GM13976 (cell line): ENCODE measurements around the gene MPC2.

Experiments
- DNase-seq: peaks from one replicate; pipeline ENCODE4 v3.0.0; 2012; ENCODE audit warnings: low spot score
- CTCF ChIP-seq: IDR thresholded peaks from 2 replicates; pipeline ENCODE4 v1.5.1; 2012; ENCODE audit warnings: borderline replicate concordance, mild to moderate bottlenecking; ENCODE audit not compliant: insufficient read depth; ENCODE audit errors: extremely low read depth, missing control alignments, control extremely low read depth
- in situ Hi-C: fragments of 300-500 bp; cut with MboI; formaldehyde crosslinking; loops from one replicate; pipeline ENCODE4 v1.12.0; 2022; ENCODE audit warnings: low sequenced_read_pairs, mixed read lengths, inconsistent platforms; ENCODE audit not compliant: unreplicated experiment

MPC2 gene

GRCh38 chr1:167927046-167927754 lies 9.7 kb downstream of the MPC2 start:
- in situ Hi-C loops, result no loop called here
- no peak for TF ChIP-seq CTCF
- peak; percentile 34 for DNase-seq

- no peak for TF ChIP-seq CTCF
- in situ Hi-C loops, result no loop called here
- no peak for DNase-seq
These were observed 10.3 kb downstream of the MPC2 start for GRCh38 chr1:167926486-167926997.

- DNase-seq, result no peak
- in situ Hi-C loops, result no loop called here
- TF ChIP-seq CTCF, result no peak
These were observed 12.2 kb downstream of the MPC2 start for GRCh38 chr1:167924543-167925231.

GRCh38 chr1:167924102-167924501 lies 12.8 kb downstream of the MPC2 start:
- TF ChIP-seq CTCF, result no peak
- DNase-seq, result no peak
- in situ Hi-C loops, result no loop called here

GRCh38 chr1:167923324-167924056 lies 13.4 kb downstream of the MPC2 start:
- DNase-seq, result no peak
- in situ Hi-C loops, result no loop called here
- TF ChIP-seq CTCF, result no peak

GRCh38 chr1:167922611-167923074 lies 14.2 kb downstream of the MPC2 start:
- DNase-seq, result no peak
- no peak for TF ChIP-seq CTCF
- in situ Hi-C loops, result no loop called here
